HepG2 (cell line): ENCODE data around the gene CIITA. TPM values are rescaled to one million over a fixed set of nuclear protein-coding genes. Genes with fewer than 3 reads are reported as not detected.
A peak's percentile ranks its signal among the peaks of the same experiment; 100 is the strongest.

ENCODE experiments used
- IKZF5 ChIP-seq: IDR thresholded peaks from 2 replicates; pipeline ENCODE4 v1.6.1; 2018; ENCODE audit warnings: missing genetic modification reagents, mild to moderate bottlenecking, missing compliant biosample characterization
- RFX3 ChIP-seq: IDR thresholded peaks from 2 replicates; pipeline ENCODE4 v1.6.1; 2016; ENCODE audit warnings: missing biosample characterization, missing genetic modification reagents
- SOX6 ChIP-seq, 2 experiments: fragments of 450-650 bp in 1 of 2; sonication (generic) in 1 of 2; formaldehyde crosslinking in 1 of 2; IDR thresholded peaks; 2 replicates each; pipeline versions ENCODE4 v1.4.0 to v1.6.1; 2017 to 2020; ENCODE audit warnings: antibody characterized with exemption in 1 of 2, mild to moderate bottlenecking in 1 of 2, missing genetic modification reagents in 1 of 2
- SP1 ChIP-seq, 2 experiments: fragments of 450-650 bp in 1 of 2; sonication (generic) in 1 of 2; formaldehyde crosslinking in 1 of 2; IDR thresholded peaks; 2 replicates each; pipeline versions ENCODE4 v1.4.0 to v1.6.1; 2016 to 2020; ENCODE audit warnings: missing genetic modification reagents in 1 of 2
- TEAD3 ChIP-seq: optimal IDR thresholded peaks from 2 replicates; pipeline ENCODE3; 2016; ENCODE audit warnings: borderline replicate concordance
- THRA ChIP-seq: sonication (generic); formaldehyde crosslinking; IDR thresholded peaks from 2 replicates; pipeline ENCODE4 v1.4.0; 2020; ENCODE audit warnings: missing genetic modification reagents, borderline replicate concordance
- WIZ ChIP-seq: sonication (generic); formaldehyde crosslinking; IDR thresholded peaks from 2 replicates; pipeline ENCODE4 v1.5.1; 2020; ENCODE audit warnings: mild to moderate bottlenecking, missing genetic modification reagents
- ZBTB21 ChIP-seq: sonication (generic); formaldehyde crosslinking; IDR thresholded peaks from 2 replicates; pipeline ENCODE4 v1.4.0; 2020; ENCODE audit warnings: missing genetic modification reagents
- ZBTB34 ChIP-seq: sonication (generic); formaldehyde crosslinking; IDR thresholded peaks from 2 replicates; pipeline ENCODE4 v1.8.0; 2022; ENCODE audit warnings: mild to moderate bottlenecking, missing genetic modification reagents
- ZBTB43 ChIP-seq: sonication (generic); formaldehyde crosslinking; conservative IDR thresholded peaks from 2 replicates; pipeline ENCODE4 v1.4.0; 2020; ENCODE audit warnings: missing genetic modification reagents
- ZNF281 ChIP-seq: sonication (generic); formaldehyde crosslinking; IDR thresholded peaks from 2 replicates; pipeline ENCODE4 v1.4.0; 2020; ENCODE audit warnings: missing genetic modification reagents, borderline replicate concordance
- ZNF484 ChIP-seq: sonication (generic); formaldehyde crosslinking; IDR thresholded peaks from 2 replicates; pipeline ENCODE4 v1.5.1; 2020; ENCODE audit warnings: mild to moderate bottlenecking, low read depth, missing genetic modification reagents, borderline replicate concordance
- ZNF512B ChIP-seq: sonication (generic); formaldehyde crosslinking; IDR thresholded peaks from 2 replicates; pipeline ENCODE4 v1.5.1; 2020; ENCODE audit warnings: missing genetic modification reagents, mild to moderate bottlenecking, borderline replicate concordance
- ZNF639 ChIP-seq: conservative IDR thresholded peaks from 2 replicates; pipeline ENCODE4 v1.6.1; 2018; ENCODE audit warnings: missing genetic modification reagents
- polyA plus RNA-seq, 8 experiments: library from polyadenylated mRNA; depleted of rRNA in 3 of 8; stranded (reverse) in 7 of 8; unstranded in 1 of 8; fragments of >200 nt; fragmentation: Illumina TruSeq in 4 of 8; extraction: Trizol in 4 of 8; gene quantifications; 2 replicates each; pipeline versions ENCODE4 v1.2.1 to v1.2.3, GENCODE V29; 2011 to 2016; ENCODE audit warnings: low read depth in 4 of 8, missing spikeins in 1 of 8, mixed read lengths in 1 of 8; ENCODE audit not compliant: insufficient read depth in 1 of 8
- total RNA-seq, 5 experiments: library from RNA; depleted of rRNA; stranded (reverse); fragments of >200 nt; fragmentation: Illumina TruSeq; extraction: Trizol; gene quantifications; 2 replicates each; pipeline ENCODE4 v1.2.3, GENCODE V29; 2016; ENCODE audit warnings: low read depth in 1 of 5

The CIITA gene
- total and polyA plus RNA-seq, 2 of the 13 experiments (the other 11 are each of a cell fraction or from before 2014, with no cell fraction given) = 0.08 to 0.09 TPM

GRCh38 chr16:10918294-10919002 lies 41.4 kb downstream of the CIITA start (continued):
- TF ChIP-seq ZBTB43 (CRISPR knock-in tag) = no peak; the same call in 1 of the 2 replicates
- TF ChIP-seq SOX6 (IDR thresholded peaks at IDR 0.05) = no peak
- peak; percentile 64 for TF ChIP-seq SOX6 (CRISPR knock-in tag; IDR thresholded peaks at IDR 0.05)
- TF ChIP-seq THRA = peak; percentile 70; the same call in 1 of the 2 replicates
- no peak for TF ChIP-seq ZNF484 (CRISPR knock-in tag)
- TF ChIP-seq WIZ (CRISPR knock-in tag) = no peak
- TF ChIP-seq ZNF512B (CRISPR knock-in tag) = peak; percentile 62; the same call in 1 of the 2 replicates
- TF ChIP-seq TEAD3 (CRISPR knock-in tag) = peak; percentile 90
- TF ChIP-seq SP1 (IDR thresholded peaks at IDR 0.05) = no peak
- no peak; the same call in 1 of the 2 replicates for TF ChIP-seq SP1 (CRISPR knock-in tag; IDR thresholded peaks at IDR 0.05)
- TF ChIP-seq ZNF639 = 0 out of 2 replicates have a peak, but pooled peaks have one; percentile 33
- no peak for TF ChIP-seq RFX3
- TF ChIP-seq ZBTB34 (CRISPR knock-in tag) = no peak
- 0 out of 2 replicates have a peak, but pooled peaks have one; percentile 19 for TF ChIP-seq IKZF5
- TF ChIP-seq ZNF281 (CRISPR knock-in tag) = no peak; the same call in 1 of the 2 replicates
- no peak for TF ChIP-seq ZBTB21 (CRISPR knock-in tag)
